NCI-H748 treated with DMSO at 0.1 percent for 48 hours (cell line): ENCODE data around the gene ELL2.
"Not testable (repeated sequence)": the region's sequence is repeated elsewhere in the genome, so short reads cannot be mapped to it uniquely, and the experiment has no call there.

ENCODE experiments used
- DNase-seq: peaks from one replicate; lab custom pipeline; 2025; lab: John Stamatoyannopoulos, UW

ELL2 gene

GRCh38 chr5:95880081-95880926 is 81.3 kb downstream of the ELL2 start:
- no peak for DNase-seq

DNA sequence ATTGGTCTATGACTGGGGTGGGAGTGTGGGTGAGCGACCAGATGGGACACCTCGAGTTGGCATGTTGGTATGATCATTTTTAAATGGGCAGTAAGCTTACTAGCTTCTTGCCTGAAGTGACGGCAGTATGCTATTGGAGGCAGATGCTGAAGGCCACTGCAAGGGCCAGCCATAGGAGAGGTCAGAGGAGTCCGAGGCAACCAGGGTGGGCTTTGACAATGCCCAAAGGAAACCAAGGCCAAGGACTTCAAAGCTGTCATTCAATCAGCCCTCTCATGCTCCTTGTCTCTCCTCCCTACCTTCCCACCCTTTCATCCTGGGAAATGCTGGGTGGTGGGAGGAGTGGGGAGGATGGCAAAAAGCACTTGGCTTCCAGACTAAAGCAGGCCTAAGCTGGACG is 82.0 kb downstream of the ELL2 start:
- no peak for DNase-seq

GRCh38 chr5:95878417-95879323 is 83.0 kb downstream of the ELL2 start:
- DNase-seq: no peak

- no peak for DNase-seq
Measured at GRCh38 chr5:95876782-95877181, 84.9 kb downstream of the ELL2 start.

DNA sequence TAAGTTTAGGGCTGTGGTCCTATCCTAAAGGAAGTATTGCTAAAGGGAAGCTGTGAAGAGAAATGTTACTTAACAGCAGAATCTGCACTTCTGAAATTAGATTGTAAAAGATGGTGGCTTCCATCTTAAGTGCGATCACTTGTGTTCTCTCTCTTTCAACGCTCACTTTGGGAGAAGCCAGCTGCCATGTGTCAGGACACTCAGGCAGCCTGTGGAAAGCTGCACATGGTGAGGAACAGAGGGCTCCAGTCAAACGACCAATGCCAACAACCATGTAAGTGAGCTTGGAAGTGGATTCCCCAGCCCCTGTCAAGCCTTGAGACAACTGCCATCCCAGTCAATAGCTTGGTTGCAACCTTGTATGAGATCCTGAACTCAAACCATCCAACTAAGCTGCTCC is 87.4 kb downstream of the ELL2 start:
- no peak for DNase-seq

DNA sequence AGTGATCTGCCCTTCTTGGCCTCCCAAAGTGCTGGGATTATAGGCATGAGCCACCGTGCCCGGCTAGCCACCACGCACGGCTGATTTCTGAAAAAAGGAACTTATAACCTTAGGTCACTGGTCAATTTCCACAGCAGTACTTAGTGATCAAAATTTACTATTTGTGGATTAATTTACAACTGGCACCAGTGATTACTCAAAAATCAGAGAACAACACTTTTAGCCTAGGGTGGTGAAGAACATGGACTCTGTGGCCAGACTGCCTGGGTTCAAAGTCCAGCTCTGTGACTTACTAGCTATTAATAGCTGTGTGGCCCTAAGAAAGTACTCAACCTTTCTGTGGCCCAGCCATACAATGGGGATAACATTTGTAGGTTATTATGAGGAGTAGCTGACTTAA is 88.3 kb downstream of the ELL2 start:
- no peak for DNase-seq

DNA sequence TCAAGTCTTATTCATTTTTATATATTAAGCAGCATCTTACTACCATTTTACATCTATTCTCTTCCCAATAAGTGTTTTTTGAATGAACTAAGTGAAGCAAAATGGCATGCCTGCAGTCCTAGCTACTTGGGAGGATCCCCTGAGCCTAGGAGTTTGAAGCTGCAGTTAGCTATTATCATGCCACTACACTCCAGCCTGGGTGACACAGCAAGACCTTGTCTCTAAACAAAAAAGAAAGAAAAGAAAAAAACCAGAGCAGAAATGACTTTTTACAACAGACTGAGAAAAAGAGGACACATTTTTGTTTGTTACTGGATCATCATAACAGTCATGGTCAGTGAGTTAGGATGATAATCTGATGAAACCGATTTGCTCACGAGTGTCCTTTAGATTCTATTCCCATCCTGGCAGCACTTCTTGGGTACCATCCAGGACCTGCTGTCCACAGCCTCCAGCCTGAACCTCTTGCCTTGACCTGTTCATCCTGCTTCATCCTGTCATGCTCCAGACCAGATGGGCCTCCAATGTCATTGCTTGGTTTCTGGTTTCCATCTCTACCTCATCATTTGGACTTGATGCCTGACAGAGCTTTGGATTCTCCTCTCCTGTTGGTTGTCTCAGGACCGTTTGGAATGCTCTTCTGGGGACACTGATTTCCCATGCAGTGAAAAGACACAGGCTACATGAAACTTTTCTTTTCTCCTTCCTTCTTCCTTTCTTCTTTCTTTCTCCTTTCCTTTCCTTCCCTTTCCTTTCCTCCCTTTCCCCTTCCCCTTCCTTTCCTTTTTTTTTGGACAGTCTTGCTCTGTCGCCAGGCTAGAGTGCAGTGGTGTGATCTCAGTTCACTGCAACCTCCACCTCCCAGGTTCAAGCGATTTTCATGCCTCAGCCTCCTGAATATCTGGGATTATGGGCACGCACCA is 89.0 kb downstream of the ELL2 start:
- DNase-seq: no peak

DNA sequence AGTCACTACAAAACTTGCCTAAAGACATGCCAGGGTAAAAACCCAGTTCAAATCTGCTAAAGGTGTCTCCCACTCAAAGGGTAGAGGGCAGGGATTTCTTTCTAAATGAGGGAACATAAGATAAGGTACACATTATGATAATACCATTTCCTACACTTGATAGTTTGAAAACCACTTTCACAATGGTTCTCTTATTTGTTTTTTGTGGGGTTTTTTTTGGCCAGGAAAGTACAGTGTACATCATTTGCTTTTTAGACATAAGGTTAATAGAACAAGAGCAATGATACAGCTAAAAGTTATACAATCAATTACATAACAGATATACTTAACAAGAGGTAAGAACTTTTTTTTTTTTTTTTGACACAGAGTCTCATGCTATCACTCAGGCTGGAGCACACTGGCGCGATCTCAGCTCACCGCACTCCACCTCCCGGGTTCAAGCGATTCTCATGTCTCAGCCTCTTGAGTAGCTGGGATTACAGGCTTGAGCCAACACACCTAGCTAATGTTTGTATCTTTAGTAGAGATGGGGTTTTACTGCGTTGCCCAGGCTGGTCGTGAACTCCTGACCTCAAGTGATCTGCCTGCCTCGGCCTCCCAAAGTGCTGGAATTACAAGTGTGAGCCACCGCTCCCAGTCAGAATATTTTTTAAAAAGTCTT is 90.4 kb downstream of the ELL2 start:
- DNase-seq: no peak

DNA sequence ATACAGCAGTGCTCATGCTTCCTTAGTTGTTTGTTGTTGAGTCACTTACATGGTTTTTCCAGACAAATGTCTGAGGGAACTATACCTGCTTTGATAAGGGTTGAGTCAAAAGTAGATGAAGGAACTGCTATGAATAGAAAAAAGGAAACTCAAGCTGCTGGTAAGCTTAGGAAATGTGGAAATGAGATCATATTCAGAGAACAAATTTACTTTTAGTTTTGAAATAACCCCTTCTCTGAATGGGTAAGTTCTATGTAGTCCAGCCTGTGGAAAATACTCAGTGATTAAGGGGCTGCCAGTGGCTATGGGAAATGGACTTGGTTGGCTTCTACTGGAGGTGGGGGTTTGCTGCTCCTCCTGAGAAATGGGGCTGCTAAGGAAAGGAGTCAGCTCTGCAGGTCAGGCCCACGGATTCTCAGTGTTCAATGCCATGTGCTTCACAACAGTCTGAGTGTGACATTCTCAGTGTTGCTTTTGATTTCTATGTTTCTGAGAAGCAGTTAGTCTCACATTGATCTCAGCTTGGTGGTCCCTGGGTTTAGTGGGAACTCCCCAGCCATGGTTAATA is 91.5 kb downstream of the ELL2 start:
- no peak for DNase-seq

DNA sequence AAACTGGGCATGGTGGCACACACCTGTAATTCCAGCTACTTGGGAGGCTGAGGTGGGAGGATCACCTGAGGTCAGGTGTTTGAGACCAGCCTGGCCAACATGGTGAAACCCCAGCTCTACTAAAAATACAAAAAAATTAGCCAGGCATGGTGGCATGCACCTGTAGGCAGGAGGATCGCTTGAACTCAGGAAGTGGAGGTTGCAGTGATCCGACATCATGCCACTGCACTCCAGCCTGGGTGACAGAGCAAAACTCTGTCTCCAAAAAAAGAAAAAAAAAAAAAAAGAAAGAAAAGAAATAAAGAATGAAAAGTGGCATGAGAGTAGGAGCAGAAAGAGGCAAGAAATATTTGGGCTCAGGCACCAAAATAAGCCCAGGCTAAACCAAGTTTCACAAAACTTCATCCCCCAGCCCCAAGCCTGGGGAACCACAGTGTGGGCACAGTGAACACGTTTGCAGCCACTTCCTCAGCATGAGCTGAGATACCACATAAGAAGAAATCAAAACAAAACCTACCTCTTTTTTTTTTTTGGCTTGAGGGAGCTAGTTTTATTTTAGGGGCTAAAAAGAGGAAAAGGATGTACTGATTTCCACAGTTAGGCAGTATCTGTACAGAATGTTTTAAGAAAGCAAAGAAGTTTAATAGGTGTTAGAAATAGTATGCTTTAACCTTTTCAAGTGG is 92.3 kb downstream of the ELL2 start:
- DNase-seq: not testable (repeated sequence)

DNA sequence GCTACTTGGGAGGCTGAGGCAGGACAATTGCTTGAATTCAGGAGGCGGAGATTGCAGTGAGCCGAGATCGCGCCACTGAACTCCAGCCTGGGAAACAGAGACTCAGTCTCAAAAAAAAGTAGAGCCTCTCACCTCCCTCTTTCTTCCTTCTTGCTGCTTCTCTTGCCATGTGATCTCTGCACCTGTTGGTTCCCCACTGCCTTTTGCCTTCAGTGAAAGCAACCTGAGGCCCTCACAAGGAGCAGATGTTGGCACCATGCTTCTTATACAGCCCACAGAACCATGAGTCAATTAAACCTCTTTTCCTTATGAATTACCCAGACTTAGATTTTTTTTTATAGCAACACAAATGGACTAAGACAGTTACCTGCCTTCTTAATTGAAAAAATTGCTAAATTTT is 93.5 kb downstream of the ELL2 start:
- no peak for DNase-seq

DNA sequence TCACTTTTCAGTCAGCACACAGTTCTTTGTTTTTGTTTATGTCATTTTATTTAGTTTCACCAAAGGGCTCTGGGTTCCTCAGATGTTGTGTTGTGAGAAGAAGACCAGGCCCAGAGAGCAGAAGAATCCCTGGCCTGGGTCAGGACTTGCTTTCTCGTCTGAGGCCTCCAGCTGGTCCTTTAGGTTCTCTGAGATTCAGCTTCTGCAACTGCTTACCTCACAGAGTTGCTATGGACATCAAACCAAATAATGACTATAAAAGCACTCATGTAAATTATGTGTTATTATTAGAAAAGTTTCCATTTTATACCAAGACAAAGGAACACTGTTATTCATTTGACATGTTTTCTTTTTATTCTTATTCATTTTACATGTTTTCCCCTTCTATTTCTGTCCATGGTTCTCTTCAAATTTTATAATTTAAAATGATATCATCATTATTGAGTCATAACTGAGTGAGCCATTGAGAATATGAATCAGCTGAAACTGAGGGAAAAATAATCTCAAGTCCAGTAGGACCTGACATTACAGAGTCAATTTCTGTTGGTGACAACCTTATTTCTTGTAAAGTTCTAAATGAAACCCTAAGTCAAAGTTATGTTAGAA is 95.1 kb downstream of the ELL2 start:
- no peak for DNase-seq

GRCh38 chr5:95864944-95865504 is 96.6 kb downstream of the ELL2 start:
- DNase-seq: no peak

- no peak for DNase-seq
Measured at GRCh38 chr5:95864456-95864855, 97.2 kb downstream of the ELL2 start.

GRCh38 chr5:95863383-95863757 is 98.3 kb downstream of the ELL2 start:
- no peak for DNase-seq

- DNase-seq: no peak
Measured at GRCh38 chr5:95862671-95863382, 98.8 kb downstream of the ELL2 start.

DNA sequence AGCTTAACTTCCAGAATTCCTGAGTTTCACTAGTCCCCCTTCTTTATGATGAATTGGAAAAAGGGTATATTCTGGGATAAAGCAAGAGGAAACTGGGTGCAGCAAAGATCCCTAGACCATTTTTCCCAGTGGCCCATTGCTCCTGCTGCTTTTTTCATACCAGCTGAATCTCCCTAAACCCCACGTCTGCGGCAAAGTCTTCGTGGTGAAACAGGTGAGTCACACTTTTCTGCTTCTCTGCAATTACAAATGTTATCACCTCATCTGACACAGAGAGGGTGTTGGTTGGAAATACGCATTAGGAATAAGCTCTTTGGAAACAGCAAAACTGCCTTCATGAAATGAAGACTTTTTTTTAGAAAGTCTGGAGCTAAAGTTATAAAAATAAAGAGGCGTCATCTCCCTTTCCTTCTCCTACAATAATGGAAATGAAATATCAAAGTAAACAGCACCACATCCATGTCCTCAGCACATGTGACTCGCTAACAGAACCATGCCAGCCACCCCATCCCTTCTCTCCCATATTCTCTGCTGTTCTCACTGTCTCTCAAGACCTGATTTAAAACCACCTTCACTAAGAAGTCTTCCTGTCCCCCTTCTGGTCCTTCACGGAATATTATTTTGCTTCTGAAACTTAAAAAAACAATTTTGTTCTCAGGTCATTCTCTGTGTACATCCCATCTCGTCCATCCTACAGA is 99.6 kb downstream of the ELL2 start:
- DNase-seq: no peak

GRCh38 chr5:95861221-95861863 is 100.3 kb downstream of the ELL2 start:
- DNase-seq: peak; percentile 41
